NCI-H2196 (cell line): ENCODE measurements around the gene ZNF319.
"Not testable (repeated sequence)": the region's sequence is repeated elsewhere in the genome, so short reads cannot be mapped to it uniquely, and the experiment has no call there.

Experiments
- DNase-seq: peaks from one replicate; lab custom pipeline; 2025; ENCODE audit not compliant: unreplicated experiment; lab: John Stamatoyannopoulos, UW

The ZNF319 gene

DNA sequence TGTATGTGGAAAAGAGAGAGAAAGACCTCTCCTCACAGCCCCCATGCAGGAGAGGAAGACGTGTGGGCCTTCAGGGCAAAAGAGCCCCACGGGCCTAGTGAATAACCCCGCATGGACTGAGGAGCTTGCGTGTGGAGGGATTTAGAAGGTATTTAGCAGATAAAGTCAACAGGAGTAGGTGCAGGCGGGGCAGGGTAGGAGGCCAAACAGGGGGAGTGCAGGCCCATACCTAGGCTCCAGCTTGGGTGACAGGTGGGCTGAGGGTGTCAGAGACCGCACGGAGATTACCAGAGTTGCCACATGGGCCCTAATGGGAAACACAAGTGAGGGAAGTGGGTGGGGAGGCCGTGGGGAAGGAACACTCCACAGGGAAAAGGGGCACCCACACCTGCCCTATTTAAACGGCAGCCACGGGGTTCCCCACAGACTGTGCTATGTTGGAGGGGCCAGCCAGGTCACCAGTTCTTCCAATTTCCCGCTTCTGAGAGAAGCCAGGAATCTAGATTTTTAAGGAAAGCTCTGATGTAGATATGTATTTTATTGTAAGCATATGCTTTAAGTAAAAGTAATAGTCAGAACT, 21.4 kb downstream of the ZNF319 start:
- DNase-seq: no peak

DNA sequence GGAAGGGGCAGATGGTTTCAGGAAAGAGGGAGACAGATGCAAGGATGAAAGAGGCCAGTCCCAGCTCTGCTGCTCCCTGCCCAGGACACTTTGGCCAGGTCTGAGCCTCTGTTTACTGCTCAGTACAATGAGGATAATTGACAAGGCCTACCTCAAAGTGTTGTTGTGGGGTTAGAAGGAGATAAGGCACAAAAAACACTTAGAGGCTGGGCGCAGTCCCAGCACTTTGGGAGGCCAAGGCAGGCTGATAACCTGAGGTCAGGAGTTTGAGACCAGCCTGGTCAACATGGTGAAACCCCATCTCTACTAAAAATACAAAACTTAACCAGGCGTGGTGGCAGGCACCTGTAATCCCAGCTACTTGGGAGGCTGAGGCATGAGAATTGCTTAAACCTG, 22.4 kb downstream of the ZNF319 start:
- DNase-seq: not testable (repeated sequence)

DNA sequence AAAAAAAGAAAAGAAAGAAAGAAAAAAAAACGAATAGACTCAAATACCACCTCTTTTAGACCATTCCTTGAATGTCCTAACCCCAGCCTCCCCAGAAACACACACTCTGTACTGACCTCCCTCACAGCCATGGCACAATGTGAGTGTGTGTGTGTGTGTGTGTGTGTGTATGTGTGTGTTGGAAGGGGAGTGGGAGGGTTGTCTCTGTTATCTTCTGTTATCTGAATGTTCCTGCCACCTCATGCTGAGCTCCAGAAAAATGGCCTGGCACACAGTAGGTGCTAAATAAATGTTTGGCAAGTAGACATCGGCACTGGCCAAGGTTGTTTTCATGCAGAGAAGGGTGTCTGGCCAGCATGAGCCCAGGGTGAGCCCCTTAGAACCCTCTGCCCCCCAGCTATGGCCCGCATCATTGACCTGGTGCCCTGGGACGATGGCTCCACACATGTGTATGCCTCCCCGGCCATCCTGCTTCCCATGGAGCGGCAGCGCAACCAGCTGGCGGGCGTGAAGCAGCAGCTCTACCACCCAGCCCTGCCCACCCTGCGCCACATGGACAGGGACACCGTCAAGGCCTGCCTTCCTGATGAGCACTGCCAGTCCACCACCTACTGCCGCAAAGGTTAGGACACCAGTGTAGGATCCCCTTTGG, 22.9 kb downstream of the ZNF319 start:
- no peak for DNase-seq

DNA sequence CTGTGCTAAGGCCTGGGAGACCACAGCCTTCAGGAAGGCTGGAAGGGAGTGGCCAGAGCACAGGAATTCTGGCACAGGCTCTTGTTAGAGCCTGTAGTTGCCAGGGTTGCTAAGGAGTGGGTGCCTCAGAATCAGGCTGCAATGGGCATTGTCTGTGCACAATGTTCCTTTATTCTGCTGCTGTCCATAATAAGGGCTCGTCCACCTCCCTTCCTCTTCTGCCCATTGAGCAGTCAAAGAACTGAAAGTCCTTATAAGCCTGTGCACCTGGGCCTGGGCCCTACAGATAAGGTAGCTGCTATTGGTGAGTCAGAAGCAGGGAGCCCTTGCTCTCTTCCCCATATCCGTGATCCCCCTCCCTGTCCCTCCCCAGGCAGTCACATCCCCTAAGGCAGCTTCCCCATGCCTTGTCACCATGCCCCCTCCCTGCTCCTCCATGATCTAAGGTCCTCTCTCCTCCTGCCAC, 24.1 kb downstream of the ZNF319 start:
- DNase-seq: peak; percentile 14

DNA sequence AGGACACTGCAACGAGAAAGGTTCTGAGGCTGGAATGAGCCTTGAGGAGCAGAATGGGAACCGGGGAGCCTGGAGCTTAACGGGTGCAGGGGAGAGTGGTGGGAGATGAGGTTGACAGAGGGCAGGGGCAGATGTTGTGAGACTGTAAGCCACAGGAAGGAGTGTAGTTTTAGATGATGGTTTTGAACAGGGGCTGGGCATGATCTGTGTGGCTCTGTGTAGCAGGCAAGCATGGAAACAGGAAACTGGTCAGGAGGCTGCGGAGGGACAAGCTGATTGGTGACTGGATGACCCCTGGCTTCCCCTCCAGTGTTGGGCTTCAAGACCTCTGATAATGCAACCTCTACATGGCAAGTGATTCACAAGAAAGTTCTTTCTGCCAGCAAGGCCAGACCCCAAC, 28.2 kb downstream of the ZNF319 start:
- DNase-seq: no peak

DNA sequence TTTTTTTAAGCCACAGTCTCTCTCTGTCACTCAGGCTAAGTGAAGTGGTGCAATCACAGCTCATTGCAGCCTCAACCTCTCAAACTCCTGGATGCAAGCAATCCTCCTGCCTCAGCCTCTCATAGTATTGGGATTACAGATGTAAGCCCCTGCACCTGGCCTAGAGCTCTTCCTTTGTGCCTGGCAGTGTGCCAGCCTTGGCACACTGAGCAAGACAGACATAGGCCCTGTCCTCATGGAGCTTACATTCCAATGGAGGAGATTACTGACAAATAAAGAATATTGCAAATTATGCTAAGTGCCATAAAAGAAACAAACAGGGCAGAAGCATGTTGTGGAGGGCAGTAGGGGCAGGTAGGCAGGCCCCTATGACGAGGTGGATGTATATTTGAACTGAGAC, 28.6 kb downstream of the ZNF319 start:
- no peak for DNase-seq

DNA sequence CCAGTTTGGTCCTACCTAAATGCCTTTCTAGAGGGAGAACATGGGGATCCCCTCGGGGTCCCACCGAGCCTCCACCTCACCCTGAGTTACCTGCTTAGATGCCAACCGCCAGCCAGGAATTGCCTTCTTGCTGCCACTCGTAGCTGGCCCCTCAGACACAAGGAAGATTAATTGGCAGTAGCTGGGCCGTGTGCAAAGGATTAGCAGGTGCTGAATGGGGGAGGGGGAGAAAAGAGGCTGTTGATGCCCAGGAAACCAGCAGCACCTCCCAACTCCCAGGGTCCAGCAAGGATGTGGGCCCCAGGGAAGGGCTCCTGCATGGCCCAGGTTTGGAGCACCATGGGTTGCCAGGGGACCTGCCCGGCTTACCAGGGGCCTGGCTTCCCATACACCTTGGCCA, 29.5 kb downstream of the ZNF319 start, which contains the start of gene CNGB1:
Gene CNGB1 (minus strand): TSS at position 159 of the 400 bp plus-strand sequence. CDS start 3,842 bp downstream, outside the sequence.
- peak; percentile 3 for DNase-seq

DNA sequence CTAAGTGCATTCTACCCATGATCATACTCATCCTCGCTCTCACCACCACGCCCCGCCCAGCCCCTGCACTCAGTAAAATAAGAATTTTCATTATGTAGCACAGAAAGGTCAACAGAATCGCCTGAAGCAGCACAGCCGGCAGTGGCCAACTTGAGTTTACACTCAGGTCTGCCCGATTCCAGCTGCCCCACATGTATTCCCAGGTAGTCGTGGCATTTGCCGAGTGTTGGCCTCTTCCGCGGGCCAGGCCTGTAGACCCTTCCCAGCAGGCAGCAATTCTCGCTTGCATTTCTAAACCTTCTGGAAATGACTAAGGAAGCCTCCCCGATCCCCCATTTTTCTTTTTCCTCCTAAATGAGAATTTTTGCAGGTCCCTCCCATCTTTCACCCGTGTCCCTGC, 30.2 kb downstream of the ZNF319 start:
- no peak for DNase-seq

DNA sequence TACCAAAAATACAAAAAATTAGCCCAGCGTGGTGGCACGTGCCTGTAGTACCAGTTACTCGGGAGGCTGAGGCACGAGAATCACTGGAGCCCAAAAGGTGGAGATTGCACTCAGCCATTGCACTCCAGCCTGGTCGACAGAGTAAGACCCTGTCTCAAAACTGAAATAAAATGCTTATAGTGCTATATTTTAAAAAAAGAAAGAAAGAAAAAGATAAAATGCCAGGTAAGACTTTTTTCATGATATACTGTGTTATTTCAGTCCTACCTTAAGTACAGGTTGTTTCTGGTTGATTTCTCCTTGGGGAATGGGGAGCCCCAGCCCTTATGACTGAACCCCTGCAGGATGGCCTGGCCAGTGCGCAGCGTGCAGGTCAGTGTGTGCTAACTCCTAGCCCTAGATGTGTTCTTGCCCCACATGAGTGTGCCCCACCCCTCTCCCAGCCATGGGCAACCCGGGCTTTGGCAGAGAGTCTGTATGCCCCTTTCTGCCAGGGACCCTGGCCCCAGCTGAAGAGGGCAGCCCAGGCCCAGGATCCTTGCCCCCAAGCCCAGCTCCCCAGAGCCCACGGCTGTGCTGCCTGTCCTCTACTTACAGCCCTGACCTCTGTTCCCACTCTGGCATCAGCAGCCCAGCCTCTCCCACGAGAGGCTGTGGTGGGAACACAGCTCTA, 30.9 kb downstream of the ZNF319 start:
- DNase-seq: no peak

DNA sequence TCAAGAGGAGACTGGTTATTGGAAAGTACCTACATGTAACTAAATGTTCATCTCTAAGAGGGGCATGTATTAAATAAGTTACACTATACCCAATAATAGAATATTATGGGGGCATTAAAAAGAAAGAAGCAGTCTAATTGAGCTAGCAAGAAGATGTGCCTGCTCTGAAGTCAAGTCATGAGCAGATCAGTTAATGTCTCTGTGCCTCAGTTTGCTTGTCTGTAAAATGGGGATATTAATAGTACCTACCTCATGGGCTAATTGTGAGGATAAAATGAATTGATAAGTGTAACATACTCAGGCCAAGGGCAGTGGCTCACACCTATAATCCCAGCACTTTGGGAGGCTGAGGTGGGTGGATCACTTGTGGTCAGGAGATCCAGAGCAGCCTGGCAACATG, 32.6 kb downstream of the ZNF319 start:
- no peak for DNase-seq

DNA sequence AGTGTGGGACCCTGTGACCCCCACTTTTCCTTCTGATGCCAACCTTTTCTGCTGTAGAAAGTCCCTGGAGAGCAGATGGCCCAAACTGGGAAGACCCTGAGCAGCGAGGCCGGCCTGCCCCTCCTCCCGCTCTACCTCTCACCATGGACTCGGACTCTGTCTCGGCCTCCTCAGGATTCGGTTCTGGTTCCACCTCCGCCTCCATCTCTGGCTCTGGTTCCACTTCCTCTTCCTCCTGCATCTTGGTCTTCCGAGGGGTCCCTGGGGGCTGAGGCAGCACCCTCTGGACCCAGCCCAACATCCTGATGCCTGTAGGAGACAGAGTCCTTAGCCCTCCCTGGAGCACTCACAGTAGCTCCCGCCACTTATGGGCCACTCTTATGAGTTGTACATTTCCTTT, 33.5 kb downstream of the ZNF319 start:
- no peak for DNase-seq

DNA sequence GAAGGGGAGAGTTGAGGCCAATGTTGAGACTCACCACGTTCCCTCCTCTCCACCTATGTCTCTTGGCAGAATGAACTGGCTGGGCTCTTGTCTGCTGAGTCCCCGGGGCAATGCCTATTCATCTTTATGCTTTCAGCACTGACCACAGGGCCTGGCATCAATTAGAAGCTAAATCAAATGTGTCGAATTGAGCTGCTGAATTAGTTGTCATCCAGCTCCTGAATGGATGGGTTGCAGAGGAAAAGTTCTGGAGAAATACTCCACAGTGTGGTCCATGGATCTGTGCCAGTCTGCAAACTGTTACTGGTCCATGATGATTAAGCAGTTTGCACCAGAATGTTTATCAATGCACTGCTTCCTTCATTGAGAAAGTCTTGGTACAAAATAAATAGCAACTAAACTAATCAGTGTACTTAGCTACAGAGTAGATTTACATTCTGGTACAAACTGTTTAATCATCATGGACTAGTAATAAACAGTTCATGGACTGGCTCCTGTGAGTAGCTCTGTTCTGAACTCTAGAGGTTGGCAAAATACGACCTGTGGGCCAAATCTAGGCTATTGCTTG, 34.2 kb downstream of the ZNF319 start:
- DNase-seq: no peak

DNA sequence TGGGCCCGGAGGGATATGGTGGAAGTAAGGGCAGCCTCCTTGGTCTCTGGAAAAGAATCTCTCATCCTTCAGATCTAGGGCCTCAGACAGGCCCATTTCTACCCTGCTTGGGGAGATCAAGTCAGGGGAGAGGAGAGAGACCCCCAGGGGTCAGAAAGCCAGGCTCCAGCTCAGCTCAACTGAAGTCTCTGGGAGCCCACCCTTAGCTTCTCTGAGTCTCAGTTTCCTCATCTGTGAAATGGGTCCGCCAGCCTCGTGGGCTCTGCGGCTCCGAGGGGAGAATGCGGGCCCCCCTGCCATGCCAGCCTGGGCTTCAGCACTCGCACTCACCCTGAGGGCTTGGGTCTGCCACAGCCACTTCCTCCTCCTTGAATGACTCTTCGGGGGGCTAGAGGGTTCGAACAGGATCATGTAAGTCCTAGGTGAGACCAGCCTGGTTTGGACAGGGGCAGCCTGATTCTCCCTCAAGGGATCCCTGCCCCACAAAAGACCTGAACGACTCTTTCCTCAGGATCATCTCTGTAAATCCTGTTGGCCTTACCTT, 36.2 kb downstream of the ZNF319 start:
- no peak for DNase-seq

DNA sequence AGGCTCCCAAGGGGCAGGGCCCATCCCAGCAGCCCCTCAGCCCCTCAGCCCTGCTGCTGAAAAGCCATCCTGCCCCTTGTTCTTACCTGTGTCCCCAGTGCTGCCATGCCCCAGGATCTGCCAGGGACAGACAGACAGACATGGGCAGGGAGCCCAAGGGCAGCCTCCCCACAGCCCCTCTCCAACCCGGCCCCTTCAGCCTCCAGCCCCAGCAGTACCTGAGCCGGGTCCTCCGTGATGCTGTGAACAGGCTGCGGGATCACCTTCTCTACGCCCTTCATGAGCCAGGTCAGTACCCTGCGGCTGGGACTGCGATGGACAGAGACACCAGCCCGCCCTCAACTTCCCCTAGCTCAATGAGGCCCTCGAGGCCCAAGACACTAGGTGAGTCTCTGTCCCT, 37.7 kb downstream of the ZNF319 start:
- DNase-seq: no peak

DNA sequence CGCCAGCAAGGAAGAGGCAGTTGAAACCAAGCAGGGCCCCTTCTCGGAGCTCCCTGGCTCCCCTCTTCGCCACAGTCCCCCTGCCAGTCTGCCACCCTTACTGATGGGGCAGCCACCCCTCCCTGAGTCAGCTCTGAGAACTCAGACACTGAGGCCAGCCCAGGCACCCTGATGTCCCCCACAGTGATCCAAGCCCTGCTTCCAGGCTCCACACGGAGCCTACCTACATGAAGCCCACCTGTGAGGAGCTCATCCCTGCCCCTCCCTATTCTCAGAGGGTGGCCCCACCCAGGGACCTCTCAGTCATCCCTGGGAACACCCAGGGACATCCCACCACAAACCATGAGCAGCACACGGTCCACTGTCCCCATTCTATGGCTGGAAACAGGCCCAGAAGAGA, 38.4 kb downstream of the ZNF319 start:
- no peak for DNase-seq

DNA sequence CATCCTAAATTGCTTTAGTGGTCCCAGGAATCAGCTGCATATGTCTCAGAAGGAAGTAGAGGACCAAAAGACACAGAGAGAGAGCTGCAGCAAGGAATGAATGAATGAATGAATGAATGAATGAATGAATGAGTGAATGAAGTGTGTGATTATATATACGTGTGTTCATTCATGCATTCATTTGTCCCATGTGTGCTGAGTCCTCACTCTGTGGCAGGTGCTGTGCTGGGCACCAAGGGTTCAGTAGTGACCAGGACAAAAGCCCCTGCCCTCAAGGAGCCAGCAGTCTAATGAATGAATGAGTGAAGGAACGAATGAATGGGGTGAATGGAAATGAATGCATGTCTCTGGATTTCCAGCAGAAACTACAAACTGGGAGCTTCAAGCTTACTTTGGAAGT, 38.9 kb downstream of the ZNF319 start:
- DNase-seq: no peak

DNA sequence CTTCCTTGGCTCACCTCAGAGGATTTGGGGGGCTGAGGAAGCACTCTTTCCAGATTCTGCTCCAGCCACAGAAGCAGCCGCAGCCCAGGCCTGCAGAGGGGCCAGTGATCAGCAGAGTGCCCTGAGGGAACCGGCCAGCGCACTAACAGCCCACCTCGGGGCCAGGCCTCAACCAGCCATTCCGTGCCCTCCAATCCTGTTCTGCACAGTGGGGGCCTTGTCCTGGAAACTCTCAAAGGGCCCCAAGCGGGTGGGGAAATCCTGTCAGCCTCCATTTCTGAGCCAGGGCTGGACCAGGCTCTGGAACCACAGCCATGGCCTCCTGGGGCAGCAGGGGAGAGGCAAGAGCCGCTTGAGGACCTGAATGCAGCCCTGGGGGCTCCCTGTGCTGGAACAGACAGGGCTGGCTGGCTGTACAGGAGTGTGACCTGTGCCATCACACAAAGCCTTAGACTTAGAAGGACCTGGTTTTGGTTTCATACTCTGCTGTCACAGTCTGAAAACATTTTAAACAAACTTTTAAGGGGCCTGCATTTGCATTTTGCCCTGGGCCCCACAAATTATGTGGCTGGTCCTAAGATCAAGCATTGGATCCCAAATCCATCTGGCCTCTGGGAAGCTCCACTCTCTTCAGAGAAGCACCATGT, 39.5 kb downstream of the ZNF319 start:
- DNase-seq: no peak

DNA sequence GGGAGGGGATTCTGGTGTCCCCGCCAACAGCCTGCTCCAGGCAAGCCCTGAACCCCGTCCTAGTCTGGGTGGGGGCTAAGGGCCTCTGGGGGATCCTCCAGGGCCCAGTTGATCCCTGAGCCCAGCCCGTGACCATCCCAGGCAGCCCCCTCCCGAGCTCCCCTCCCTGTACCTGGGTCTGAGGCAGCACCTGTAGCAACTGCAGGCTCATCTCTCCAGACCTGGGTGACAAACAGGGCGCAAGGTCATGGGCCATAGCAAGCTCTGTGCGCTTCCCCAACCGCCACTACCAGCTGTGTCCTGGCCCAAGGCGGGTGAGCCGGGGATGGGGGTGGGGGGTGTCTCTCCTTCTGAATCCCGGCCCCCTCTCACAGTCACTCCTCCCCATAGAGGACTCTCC, 40.2 kb downstream of the ZNF319 start:
- no peak for DNase-seq

DNA sequence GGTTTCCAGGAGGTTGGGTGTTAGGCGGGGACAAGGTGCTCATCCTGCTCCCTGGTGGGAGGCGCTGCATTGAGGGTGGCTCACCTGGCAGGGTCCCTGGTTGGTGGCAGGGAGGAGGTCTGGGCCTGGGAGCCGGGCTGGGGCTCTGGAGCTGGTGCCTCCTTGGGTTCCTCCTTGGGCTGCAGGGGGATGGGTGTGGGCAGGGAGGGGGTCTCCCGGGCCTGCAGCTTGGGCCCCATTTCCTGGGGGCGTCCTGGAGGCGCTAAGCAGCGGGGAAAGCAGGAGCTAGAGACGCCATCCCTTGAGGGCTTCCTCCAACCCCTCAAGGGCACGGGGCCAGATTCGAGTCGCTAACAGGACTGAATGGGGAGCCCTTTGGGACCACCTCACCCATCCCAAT, 40.7 kb downstream of the ZNF319 start:
- no peak for DNase-seq

DNA sequence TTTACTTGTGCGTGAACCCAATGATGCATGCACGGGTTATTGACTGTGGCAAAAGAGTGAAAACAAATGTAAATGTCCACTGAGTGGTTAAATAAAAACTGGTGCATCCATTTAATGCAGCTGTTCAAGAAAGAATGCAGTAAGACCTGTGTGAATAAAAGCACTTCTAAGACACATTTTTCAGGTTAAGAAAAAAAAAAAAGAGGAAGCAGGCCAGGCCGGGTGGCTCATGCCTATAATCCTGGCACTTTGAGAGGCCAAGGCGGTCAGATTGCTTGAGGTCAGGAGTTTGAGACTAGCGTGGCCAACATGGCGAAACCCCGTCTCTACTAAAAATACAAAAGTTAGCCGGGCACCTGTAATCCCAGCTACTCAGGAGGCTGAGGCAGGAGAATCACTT, 41.4 kb downstream of the ZNF319 start:
- DNase-seq: no peak

DNA sequence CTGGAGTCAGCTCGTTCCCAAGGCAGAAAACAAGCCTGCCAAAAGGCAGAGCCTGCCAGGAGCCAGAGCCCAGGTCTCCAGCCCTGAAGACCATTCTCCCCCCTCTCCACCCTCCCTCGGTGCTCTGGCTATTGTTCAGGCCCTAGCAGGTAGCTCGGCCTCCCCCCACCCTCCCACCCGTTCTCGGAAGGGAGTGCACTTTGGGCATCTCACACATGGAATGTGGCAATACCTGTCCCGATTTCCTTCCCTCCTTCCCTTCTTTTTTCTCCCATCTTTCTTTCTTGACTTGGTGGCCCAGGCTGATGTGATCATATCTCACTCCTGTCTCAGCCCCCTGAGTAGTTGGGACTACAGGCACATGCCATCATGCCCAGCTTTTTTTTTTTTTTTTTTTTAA, 41.9 kb downstream of the ZNF319 start:
- no peak for DNase-seq
